H1 (cell line): ENCODE results near the gene FAM181A. TPM values are rescaled to one million over a fixed set of nuclear protein-coding genes. Genes with fewer than 3 reads are reported as not detected.
A peak's percentile ranks its signal among the peaks of the same experiment; 100 is the strongest.

Experiments
- CTCF ChIA-PET: fragments of 300-600 bp; sonication (Branson Sonifier 250); formaldehyde crosslinking; loops from one replicate; lab custom pipeline; 2021; ENCODE audit not compliant: partially characterized antibody; lab: Charles Lee
- POLR2A ChIA-PET: fragments of 300-600 bp; sonication (Branson Sonifier 250); formaldehyde crosslinking; loops from one replicate; lab custom pipeline; 2021; ENCODE audit warnings: inconsistent platforms; ENCODE audit not compliant: partially characterized antibody; lab: Charles Lee
- DNase-seq, 2 experiments: peaks; one replicate each; pipeline versions ENCODE4 v3.0.0 to v3.0.0-alpha.2; 2010 to 2022; ENCODE audit warnings: low spot score in 2 of 2, low read depth in 1 of 2, mixed read lengths in 1 of 2
- FAIRE-seq: peaks from 2 replicates; lab custom pipeline; 2011; peaks lifted over from hg19 to GRCh38; lab: Jason Lieb, UNC
- H2AFZ ChIP-seq: 2 replicates; pipeline ENCODE4 v1.8.1; 2012; ENCODE audit warnings: low read length, inconsistent platforms
- H2AK5ac ChIP-seq: 2 replicates; pipeline ENCODE4 v1.6.1; 2013; ENCODE audit warnings: low read depth, low read length
- H2BK120ac ChIP-seq: replicated peaks from 2 replicates; pipeline ENCODE3; 2013; ENCODE audit warnings: low read depth, low read length, inconsistent platforms
- H2BK12ac ChIP-seq: 2 replicates; pipeline ENCODE4 v1.6.1; 2013; ENCODE audit warnings: low read depth, low read length
- H2BK15ac ChIP-seq: 2 replicates; pipeline ENCODE4 v1.6.1; 2013; ENCODE audit warnings: low read length
- H2BK20ac ChIP-seq: 2 replicates; pipeline ENCODE4 v1.6.1; 2013; ENCODE audit warnings: low read length
- H2BK5ac ChIP-seq: 2 replicates; pipeline ENCODE4 v1.6.1; 2013; ENCODE audit warnings: low read depth, low read length
- H3K14ac ChIP-seq: 2 replicates; pipeline ENCODE4 v1.6.1; 2013; ENCODE audit warnings: inconsistent platforms; ENCODE audit not compliant: insufficient read length
- H3K18ac ChIP-seq: 2 replicates; pipeline ENCODE4 v1.6.1; 2013; ENCODE audit warnings: low read length; ENCODE audit errors: extremely low read depth
- H3K23ac ChIP-seq: 2 replicates; pipeline ENCODE4 v1.6.1; 2013; ENCODE audit warnings: inconsistent platforms; ENCODE audit not compliant: insufficient read length
- H3K23me2 ChIP-seq: 2 replicates; pipeline ENCODE4 v1.6.1; 2013; ENCODE audit warnings: low read depth, low read length
- H3K27ac ChIP-seq: 2 replicates; pipeline ENCODE4 v1.6.1; 2011; ENCODE audit warnings: low read depth, low read length, inconsistent platforms
- H3K27me3 ChIP-seq, 4 experiments: replicated peaks in 1 of 4; 1 replicate in 1 of 4; 2 replicates in 3 of 4; pipeline versions ENCODE4 v1.6.1 to v1.8.1; 2011 to 2013; ENCODE audit warnings: low read length in 3 of 4, mild to moderate bottlenecking in 3 of 4, inconsistent platforms in 2 of 4, mixed read lengths in 2 of 4, moderate library complexity in 1 of 4; ENCODE audit not compliant: control insufficient read depth in 3 of 4, insufficient read depth in 3 of 4; ENCODE audit errors: extremely low read depth in 1 of 4
- H3K36me3 ChIP-seq, 4 experiments: 2 replicates each; pipeline versions ENCODE4 v1.6.1 to v1.8.1; 2011 to 2013; ENCODE audit warnings: mild to moderate bottlenecking in 4 of 4, low read length in 3 of 4, moderate library complexity in 2 of 4, control low read depth in 1 of 4, inconsistent platforms in 1 of 4; ENCODE audit not compliant: insufficient read depth in 4 of 4, control insufficient read depth in 2 of 4
- H3K4ac ChIP-seq: replicated peaks from 2 replicates; pipeline ENCODE3; 2013; ENCODE audit warnings: low read length, low read depth, mixed read lengths, inconsistent platforms; ENCODE audit not compliant: insufficient read length
- H3K4me1 ChIP-seq, 4 experiments: replicated peaks in 1 of 4; 1 replicate in 1 of 4; 2 replicates in 3 of 4; pipeline versions ENCODE4 v1.6.1 to v1.8.1; 2011 to 2013; ENCODE audit warnings: low read length in 3 of 4, inconsistent platforms in 2 of 4, mixed read lengths in 1 of 4; ENCODE audit not compliant: insufficient read depth in 4 of 4, control insufficient read depth in 3 of 4
- H3K4me2 ChIP-seq, 2 experiments: 2 replicates each; pipeline versions ENCODE4 v1.6.1 to v1.8.1; 2011 to 2013; ENCODE audit warnings: low read depth in 2 of 2, low read length in 2 of 2, control low read depth in 1 of 2, inconsistent platforms in 1 of 2, mild to moderate bottlenecking in 1 of 2; ENCODE audit not compliant: insufficient read depth in 1 of 2
- H3K4me3 ChIP-seq, 4 experiments: fragments of 200-600, 300-600 bp in 1 of 4; sonication (generic), shearing (Covaris generic), sonication (Bioruptor Twin) in 1 of 4; 2 replicates each; pipeline versions ENCODE4 v1.5.1 to v1.8.1; 2011 to 2016; ENCODE audit warnings: low read length in 4 of 4, low read depth in 3 of 4, control low read depth in 2 of 4, inconsistent platforms in 2 of 4, mild to moderate bottlenecking in 2 of 4, mixed read lengths in 1 of 4, moderate library complexity in 1 of 4; ENCODE audit not compliant: insufficient read depth in 2 of 4; ENCODE audit errors: extremely low read depth in 1 of 4
- H3K56ac ChIP-seq: replicated peaks from 2 replicates; pipeline ENCODE3; 2013; ENCODE audit warnings: low read depth, mild to moderate bottlenecking, mixed read lengths, low read length, inconsistent platforms; ENCODE audit not compliant: insufficient read length
- H3K79me1 ChIP-seq: 2 replicates; pipeline ENCODE4 v1.6.1; 2013; ENCODE audit warnings: low read depth, low read length, control low read depth
- H3K79me2 ChIP-seq, 2 experiments: 2 replicates each; pipeline versions ENCODE4 v1.6.1 to v1.8.1; 2012 to 2013; ENCODE audit warnings: low read length in 2 of 2, mild to moderate bottlenecking in 2 of 2, inconsistent platforms in 1 of 2; ENCODE audit not compliant: insufficient read depth in 2 of 2, control insufficient read depth in 1 of 2
- H3K9ac ChIP-seq, 4 experiments: replicated peaks in 1 of 4; 1 replicate in 1 of 4; 2 replicates in 3 of 4; pipeline versions ENCODE4 v1.6.1 to v1.8.1; 2011 to 2013; ENCODE audit warnings: low read depth in 3 of 4, low read length in 3 of 4, control low read depth in 2 of 4, mild to moderate bottlenecking in 2 of 4, moderate library complexity in 2 of 4, inconsistent platforms in 1 of 4; ENCODE audit errors: extremely low read depth in 1 of 4
- H3K9me3 ChIP-seq, 2 experiments: 2 replicates each; pipeline versions ENCODE4 v1.6.1 to v1.8.1; 2012 to 2013; ENCODE audit warnings: mild to moderate bottlenecking in 2 of 2, moderate library complexity in 2 of 2, control low read depth in 1 of 2, inconsistent platforms in 1 of 2, low read depth in 1 of 2, low read length in 1 of 2, mixed read lengths in 1 of 2; ENCODE audit not compliant: insufficient read depth in 2 of 2
- H4K20me1 ChIP-seq, 2 experiments: replicated peaks in 1 of 2; 2 replicates each; pipeline versions ENCODE3 to v1.8.1; 2011 to 2013; ENCODE audit warnings: inconsistent platforms in 2 of 2, low read length in 2 of 2, mild to moderate bottlenecking in 1 of 2; ENCODE audit not compliant: insufficient read depth in 2 of 2, control insufficient read depth in 1 of 2
- H4K5ac ChIP-seq: 2 replicates; pipeline ENCODE4 v1.6.1; 2013; ENCODE audit warnings: low read length, low read depth, mixed read lengths, inconsistent platforms; ENCODE audit not compliant: insufficient read length
- H4K8ac ChIP-seq: 2 replicates; pipeline ENCODE4 v1.8.0; 2013; ENCODE audit warnings: mild to moderate bottlenecking, moderate library complexity, low read length, inconsistent platforms; ENCODE audit not compliant: insufficient read depth; ENCODE audit errors: extremely low read depth
- H4K91ac ChIP-seq: replicated peaks from 2 replicates; pipeline ENCODE3; 2013; ENCODE audit warnings: low read length, mixed read lengths, inconsistent platforms; ENCODE audit not compliant: insufficient read length
- CTBP2 ChIP-seq: IDR thresholded peaks from 2 replicates; pipeline ENCODE4 v1.7.0; 2011; ENCODE audit warnings: borderline replicate concordance, mild to moderate bottlenecking, moderate library complexity, mixed read lengths, low read length; ENCODE audit not compliant: insufficient read depth, insufficient read length
- EZH2 ChIP-seq: fragments of 200-600 bp; sonication (generic); IDR thresholded peaks from 2 replicates; pipeline ENCODE4 v1.7.1; 2012; ENCODE audit warnings: low read depth, mild to moderate bottlenecking, moderate library complexity, low read length, inconsistent platforms; ENCODE audit not compliant: severe bottlenecking
- WGBS, 2 experiments: shearing (Covaris generic) in 1 of 2; methylation state at CpG; one replicate each; pipeline versions ENCODE4 v1.1.6 to v1.1.7; 2013 to 2015; ENCODE audit warnings: low lambda C conversion rate in 2 of 2, mixed read lengths in 2 of 2, inconsistent platforms in 1 of 2, low coverage in 1 of 2, missing lambda C conversion rate in 1 of 2; ENCODE audit not compliant: insufficient replicate concordance in 2 of 2, insufficient coverage in 1 of 2, insufficient read length in 1 of 2; ENCODE audit errors: extremely low coverage in 1 of 2, missing lambda C conversion rate in 1 of 2; 5-methylcytosine and 5-hydroxymethylcytosine counted together
- polyA plus RNA-seq, 7 experiments: library from polyadenylated mRNA; depleted of rRNA in 3 of 7; stranded (reverse) in 5 of 7; unstranded in 2 of 7; fragments of >200 nt in 5 of 7; fragments of 200-250 nt in 2 of 7; gene quantifications; 1 replicate in 5 of 7; 2 replicates in 1 of 7; 4 replicates in 1 of 7; pipeline versions ENCODE4 v1.2.1 to v1.2.3, GENCODE V29; 2011 to 2013; ENCODE audit warnings: missing spikeins in 2 of 7, mixed read lengths in 2 of 7
- total RNA-seq: library from RNA; stranded (reverse); fragmentation: NEBNext Ultra II Directional; extraction: Animal tissue kit (Norgen Biotek cat#: 25700); gene quantifications from 2 replicates; pipeline ENCODE4 v1.2.1, GENCODE V29; 2021

The FAM181A gene
- total and polyA plus RNA-seq, 2 of the 8 experiments (the other 6 are each of a cell fraction or from before 2014, with no cell fraction given), result not detected

DNA sequence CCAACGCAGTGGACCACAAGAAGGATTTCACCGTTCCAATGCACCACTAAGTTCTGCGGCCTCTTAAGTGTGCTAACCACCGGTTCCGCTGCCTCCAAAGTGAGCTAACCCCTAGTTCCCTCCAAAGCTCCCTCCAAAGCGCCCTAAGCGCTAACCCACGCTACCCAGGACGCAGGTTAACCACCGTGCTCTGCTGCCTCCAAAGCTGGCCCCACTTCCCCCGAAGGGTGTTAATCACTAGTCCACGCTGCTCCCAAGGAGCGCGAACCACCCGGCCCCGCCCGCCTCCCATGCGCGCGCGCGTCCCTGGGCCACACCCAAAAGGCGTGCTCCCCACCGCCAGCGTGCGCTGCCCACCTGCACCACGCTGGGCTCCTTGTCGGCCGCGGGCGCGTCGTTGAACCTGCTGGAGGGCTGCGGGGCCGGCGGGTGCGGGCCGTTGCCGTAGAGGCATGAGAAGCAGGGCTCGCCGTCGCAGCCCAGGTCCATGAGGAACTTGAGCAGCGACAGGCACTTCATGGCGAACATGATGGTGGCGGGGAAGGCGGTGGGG lies 11.7 kb downstream of the FAM181A start:
- Histone ChIP-seq H3K4me3 (peak overlapping the region; percentile 36 to 53 (median 40)), H2AFZ (peak overlapping the region; percentile 96; the same call in 1 of the 2 replicates), H3K4me2 (peak overlapping the region; percentile 61 to 76)

More for the DNA sequence above, 11.7 kb downstream of the FAM181A start:
- H2BK5ac ChIP-seq, result no peak overlapping the region
- peak overlapping the region; percentile 44 for H4K5ac ChIP-seq
- POLR2A ChIA-PET, result interaction anchor here (1.9 kb wide), 1 partner anchor 61 kb away, joined by 8 read pairs; no protein-coding TSS in a partner anchor
- H4K91ac ChIP-seq, result peak overlapping the region; percentile 88
- H3K56ac ChIP-seq, result no peak overlapping the region
- H3K79me2 ChIP-seq, result no peaks in the 10 kb centered on the region
- no peak overlapping the region for H3K23ac ChIP-seq
- peak overlapping the region; percentile 84; the same call in 1 of the 2 replicates for H2BK12ac ChIP-seq
- no peaks in the 10 kb centered on the region for H3K79me1 ChIP-seq
- no peak overlapping the region for H2BK120ac ChIP-seq
- H3K9me3 ChIP-seq, result peaks cover 0 to 5% of the 10 kb centered on the region in 2 experiments; a peak in 1 of 4 replicates
- peak overlapping the region in 1 of 4 experiments; percentile 19; a peak in 3 of 7 replicates for H3K9ac ChIP-seq
- peaks cover 0 to 14% (median 8%) of the 10 kb centered on the region in 4 experiments; a peak in 4 of 7 replicates for H3K4me1 ChIP-seq
- no peak for DNase-seq
- H3K27me3 ChIP-seq, result peaks cover 7 to 25% (median 17%) of the 10 kb centered on the region in 4 experiments
- CTCF ChIA-PET, result interaction anchor here (0.6 to 20.5 kb wide), 22 partner anchors 11 to 1217 kb away, joined by 3 to 484 read pairs (median 20); partner anchors contain the start of genes CCDC197, DDX24, FAM181A and IFI27L1
- no peaks in the 10 kb centered on the region for H3K36me3 ChIP-seq
- no peaks in the 10 kb centered on the region for H4K20me1 ChIP-seq
- H2BK15ac ChIP-seq, result peak overlapping the region; percentile 75; the same call in 1 of the 2 replicates
- H3K14ac ChIP-seq, result no peak overlapping the region
- no peak for FAIRE-seq
- no peak overlapping the region for H2AK5ac ChIP-seq
- no peak overlapping the region for H3K27ac ChIP-seq
- peak overlapping the region; percentile 91 for H4K8ac ChIP-seq
- peak overlapping the region; percentile 71; the same call in 1 of the 2 replicates for H3K18ac ChIP-seq
- 0 out of 2 replicates have a peak overlapping the region, but pooled peaks have one; percentile 34 for H2BK20ac ChIP-seq
- WGBS, 2 experiments, result 71% methylated on average over 41 of the region's 46 CpGs; no CpG with 5 or more reads in 1 of the 2 experiments
- TF ChIP-seq EZH2, result peak; percentile 41
- TF ChIP-seq CTBP2, result no peak
- no peak overlapping the region for H3K4ac ChIP-seq
- peaks cover 5% of the 10 kb centered on the region; the same call in 1 of the 2 replicates for H3K23me2 ChIP-seq
